Measurements from ENCODE around the gene KRTAP10-5. TPM values are rescaled to one million over a fixed set of nuclear protein-coding genes. Genes with fewer than 3 reads are reported as not detected.
"Not testable (repeated sequence)": the region's sequence is repeated elsewhere in the genome, so short reads cannot be mapped to it uniquely, and the experiment has no call there.

Gene KRTAP10-5
- total RNA-seq, 1 donor from 2014 or later, result not detected

DNA sequence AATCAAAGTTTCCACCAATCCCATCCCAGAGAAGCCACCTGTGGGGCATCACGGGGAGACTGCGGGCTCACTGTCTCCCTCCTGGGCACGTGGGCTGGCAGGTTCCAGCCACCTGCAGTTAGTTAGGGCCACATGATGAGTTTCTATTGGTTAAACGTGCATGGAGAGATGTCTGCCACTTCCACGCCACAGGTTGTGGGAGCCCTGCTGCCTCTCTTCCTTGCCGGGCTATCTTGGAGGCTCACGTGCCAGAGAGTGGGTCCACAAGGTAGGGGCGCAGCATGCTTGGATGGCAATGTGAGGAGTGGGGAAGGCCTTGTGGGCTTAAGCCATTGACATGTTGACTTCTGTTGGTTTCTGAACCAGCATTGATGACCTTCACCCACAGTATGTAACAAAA, 23.5 kb upstream of the KRTAP10-5 start:
- peaks cover 20% of the 10 kb centered on the region for H3K27me3 Mint-ChIP-seq (ENCODE audit: low read depth)

DNA sequence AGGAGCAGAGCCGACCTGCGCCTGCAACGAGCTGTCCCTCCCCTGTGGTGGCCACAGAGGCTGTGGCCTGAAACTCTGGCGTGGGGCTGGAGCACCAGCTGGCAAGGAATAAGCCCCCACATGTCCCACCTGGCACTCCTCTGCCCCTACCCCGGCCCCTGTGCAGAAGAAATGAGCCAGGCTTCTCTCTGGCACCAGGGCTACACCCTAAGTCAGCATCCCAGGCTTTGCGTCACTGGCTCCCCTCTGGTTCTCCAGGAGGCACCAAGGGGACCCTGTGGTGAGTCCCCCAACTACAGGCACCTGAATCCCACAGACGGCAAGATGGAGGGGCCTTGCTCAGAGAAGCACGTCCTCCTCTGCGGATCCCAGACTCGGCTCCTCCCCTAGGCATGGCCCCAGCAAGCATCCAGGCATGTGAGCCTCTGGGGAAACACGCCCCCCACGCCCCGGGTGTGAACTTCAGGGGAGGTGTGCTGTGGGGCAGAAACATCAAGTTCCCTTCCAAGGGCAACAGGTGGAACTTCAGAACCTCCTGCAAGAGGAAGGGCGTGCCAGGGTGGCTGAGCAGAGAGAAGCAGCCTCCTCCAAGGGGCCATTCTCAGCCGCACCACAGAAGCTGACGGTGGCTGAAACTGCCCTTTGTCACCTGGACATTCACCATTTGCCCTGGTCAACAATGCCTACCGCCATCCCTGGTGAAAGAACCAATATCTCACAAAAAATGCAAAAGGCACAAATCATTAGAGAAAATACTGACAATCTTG, 22.9 kb upstream of the KRTAP10-5 start:
- TF ChIP-seq, protein P1, sequence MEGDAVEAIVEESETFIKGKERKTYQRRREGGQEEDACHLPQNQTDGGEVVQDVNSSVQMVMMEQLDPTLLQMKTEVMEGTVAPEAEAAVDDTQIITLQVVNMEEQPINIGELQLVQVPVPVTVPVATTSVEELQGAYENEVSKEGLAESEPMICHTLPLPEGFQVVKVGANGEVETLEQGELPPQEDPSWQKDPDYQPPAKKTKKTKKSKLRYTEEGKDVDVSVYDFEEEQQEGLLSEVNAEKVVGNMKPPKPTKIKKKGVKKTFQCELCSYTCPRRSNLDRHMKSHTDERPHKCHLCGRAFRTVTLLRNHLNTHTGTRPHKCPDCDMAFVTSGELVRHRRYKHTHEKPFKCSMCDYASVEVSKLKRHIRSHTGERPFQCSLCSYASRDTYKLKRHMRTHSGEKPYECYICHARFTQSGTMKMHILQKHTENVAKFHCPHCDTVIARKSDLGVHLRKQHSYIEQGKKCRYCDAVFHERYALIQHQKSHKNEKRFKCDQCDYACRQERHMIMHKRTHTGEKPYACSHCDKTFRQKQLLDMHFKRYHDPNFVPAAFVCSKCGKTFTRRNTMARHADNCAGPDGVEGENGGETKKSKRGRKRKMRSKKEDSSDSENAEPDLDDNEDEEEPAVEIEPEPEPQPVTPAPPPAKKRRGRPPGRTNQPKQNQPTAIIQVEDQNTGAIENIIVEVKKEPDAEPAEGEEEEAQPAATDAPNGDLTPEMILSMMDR (IDR thresholded peaks at IDR 0.05; ENCODE audit: unreplicated experiment), result no peak
- DNase-seq (ENCODE audit: low spot score in 2 of 2, unreplicated experiment in 2 of 2), result peak in 1 of 2 experiments; percentile 25
- Mint-ChIP-seq H3K27me3 (ENCODE audit: low read depth) (peaks cover 20% of the 10 kb centered on the region), H3K36me3 (peaks cover 3% of the 10 kb centered on the region), H3K27ac (no peak overlapping the region), H3K4me3 (no peak overlapping the region), H3K4me1 (no peaks in the 10 kb centered on the region), H3K9me3 (peaks cover 24% of the 10 kb centered on the region)

More for the DNA sequence above, 23.5 kb upstream of the KRTAP10-5 start:
- Mint-ChIP-seq H3K36me3 (no peaks in the 10 kb centered on the region), H3K4me1 (no peaks in the 10 kb centered on the region), H3K9me3 (peaks cover 20% of the 10 kb centered on the region), H3K4me3 (no peak overlapping the region), H3K27ac (no peak overlapping the region)
- TF ChIP-seq, protein P1 (IDR thresholded peaks at IDR 0.05; ENCODE audit: unreplicated experiment), result no peak
- peak in 1 of 2 experiments; percentile 31 for DNase-seq (ENCODE audit: low spot score in 2 of 2, unreplicated experiment in 2 of 2)

DNA sequence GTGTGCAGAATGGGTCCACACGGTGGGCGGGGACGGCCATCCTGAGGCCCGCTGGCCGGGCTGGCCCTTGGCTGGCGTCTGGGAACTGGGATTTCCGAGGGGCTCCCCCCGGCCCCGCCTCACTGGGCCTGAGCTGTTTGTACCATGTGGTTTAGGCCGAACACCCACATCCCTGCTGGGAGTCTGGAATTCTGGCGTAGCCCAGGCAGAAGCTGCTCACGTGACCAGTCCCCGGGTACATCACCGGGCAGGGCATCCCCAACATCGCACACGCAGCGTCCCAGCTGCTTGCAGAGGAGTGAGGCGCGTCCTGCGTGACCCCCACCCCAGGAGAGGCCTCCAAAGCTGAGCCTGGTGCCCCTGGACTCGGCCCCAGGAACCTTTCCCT, 22.1 kb upstream of the KRTAP10-5 start:
- Mint-ChIP-seq H3K4me1 (no peaks in the 10 kb centered on the region), H3K36me3 (peaks cover 3% of the 10 kb centered on the region), H3K27me3 (ENCODE audit: low read depth) (peaks cover 20% of the 10 kb centered on the region), H3K9me3 (peaks cover 30% of the 10 kb centered on the region), H3K4me3 (no peak overlapping the region), H3K27ac (no peak overlapping the region)
- TF ChIP-seq, protein P1 (IDR thresholded peaks at IDR 0.05; ENCODE audit: unreplicated experiment), result no peak
- no peak for DNase-seq (ENCODE audit: low spot score in 2 of 2, unreplicated experiment in 2 of 2)

DNA sequence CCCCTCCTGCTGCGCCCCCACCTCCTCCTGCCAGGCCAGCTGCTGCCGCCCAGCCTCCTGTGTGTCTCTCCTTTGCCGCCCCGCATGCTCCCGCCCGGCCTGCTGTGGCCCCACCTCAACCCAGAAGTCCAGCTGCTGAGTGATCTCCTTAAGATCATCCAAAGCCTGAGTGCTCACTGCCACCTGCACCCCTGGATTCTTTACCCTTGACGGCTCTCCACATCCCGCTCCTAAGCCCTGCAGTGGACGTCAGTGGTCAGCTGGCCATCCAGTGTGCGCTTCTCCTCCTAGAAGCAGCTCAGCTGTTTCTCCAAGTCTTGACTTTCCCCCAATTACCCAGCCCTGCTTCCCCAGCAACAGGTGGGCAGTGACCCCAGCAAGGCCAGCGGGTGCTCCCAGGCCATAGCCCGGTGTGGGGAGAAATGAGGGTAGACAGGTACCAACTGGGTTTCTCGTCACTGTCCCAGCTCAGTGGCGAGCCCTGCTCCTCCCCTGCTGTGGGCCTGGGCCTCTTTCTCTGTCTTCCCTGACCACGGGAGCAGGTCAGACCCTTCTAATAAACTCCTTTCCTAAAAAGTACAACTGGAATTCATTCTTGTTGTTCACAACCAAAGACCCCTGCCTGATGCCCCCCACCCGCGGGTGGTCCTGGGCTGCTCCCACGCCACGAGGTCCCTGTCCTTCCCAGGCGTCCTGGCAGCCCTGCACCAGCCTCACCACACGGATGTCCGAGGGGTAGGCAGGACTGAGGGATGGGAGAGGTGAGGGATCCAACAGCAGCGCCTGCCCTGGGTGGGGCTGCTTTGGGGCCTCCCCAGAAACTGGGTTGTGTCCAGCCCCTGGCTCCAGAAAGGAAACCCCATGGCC, 21.4 kb upstream of the KRTAP10-5 start:
- no peaks in the 10 kb centered on the region for H3K4me1 Mint-ChIP-seq
- no peak overlapping the region for H3K27ac Mint-ChIP-seq
- TF ChIP-seq, protein P1 (IDR thresholded peaks at IDR 0.05; ENCODE audit: unreplicated experiment), result no peak
- peaks cover 17% of the 10 kb centered on the region for H3K27me3 Mint-ChIP-seq (ENCODE audit: low read depth)
- H3K9me3 Mint-ChIP-seq, result peaks cover 30% of the 10 kb centered on the region
- H3K36me3 Mint-ChIP-seq, result peaks cover 3% of the 10 kb centered on the region
- no peak for DNase-seq (ENCODE audit: low spot score in 2 of 2, unreplicated experiment in 2 of 2)
- H3K4me3 Mint-ChIP-seq, result no peak overlapping the region

DNA sequence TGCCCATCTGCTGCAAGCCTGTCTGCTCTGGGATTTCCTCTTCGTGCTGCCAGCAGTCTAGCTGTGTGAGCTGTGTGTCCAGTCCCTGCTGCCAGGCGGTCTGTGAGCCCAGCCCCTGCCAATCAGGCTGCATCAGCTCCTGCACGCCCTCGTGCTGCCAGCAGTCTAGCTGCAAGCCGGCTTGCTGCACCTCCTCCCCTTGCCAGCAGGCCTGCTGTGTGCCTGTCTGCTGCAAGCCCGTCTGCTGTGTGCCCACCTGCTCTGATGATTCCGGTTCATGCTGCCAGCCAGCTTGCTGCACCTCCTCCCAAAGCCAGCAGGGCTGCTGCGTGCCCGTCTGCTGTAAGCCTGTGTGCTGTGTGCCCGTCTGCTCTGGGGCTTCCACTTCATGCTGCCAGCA, 20.7 kb upstream of the KRTAP10-5 start:
- not testable (repeated sequence) for H3K27ac Mint-ChIP-seq; DNase-seq (ENCODE audit: low spot score in 2 of 2, unreplicated experiment in 2 of 2); H3K4me3 Mint-ChIP-seq; H3K4me1 Mint-ChIP-seq; H3K36me3 Mint-ChIP-seq
- Mint-ChIP-seq H3K27me3 (ENCODE audit: low read depth) (peaks cover 17% of the 10 kb centered on the region), H3K9me3 (peaks cover 24% of the 10 kb centered on the region)

DNA sequence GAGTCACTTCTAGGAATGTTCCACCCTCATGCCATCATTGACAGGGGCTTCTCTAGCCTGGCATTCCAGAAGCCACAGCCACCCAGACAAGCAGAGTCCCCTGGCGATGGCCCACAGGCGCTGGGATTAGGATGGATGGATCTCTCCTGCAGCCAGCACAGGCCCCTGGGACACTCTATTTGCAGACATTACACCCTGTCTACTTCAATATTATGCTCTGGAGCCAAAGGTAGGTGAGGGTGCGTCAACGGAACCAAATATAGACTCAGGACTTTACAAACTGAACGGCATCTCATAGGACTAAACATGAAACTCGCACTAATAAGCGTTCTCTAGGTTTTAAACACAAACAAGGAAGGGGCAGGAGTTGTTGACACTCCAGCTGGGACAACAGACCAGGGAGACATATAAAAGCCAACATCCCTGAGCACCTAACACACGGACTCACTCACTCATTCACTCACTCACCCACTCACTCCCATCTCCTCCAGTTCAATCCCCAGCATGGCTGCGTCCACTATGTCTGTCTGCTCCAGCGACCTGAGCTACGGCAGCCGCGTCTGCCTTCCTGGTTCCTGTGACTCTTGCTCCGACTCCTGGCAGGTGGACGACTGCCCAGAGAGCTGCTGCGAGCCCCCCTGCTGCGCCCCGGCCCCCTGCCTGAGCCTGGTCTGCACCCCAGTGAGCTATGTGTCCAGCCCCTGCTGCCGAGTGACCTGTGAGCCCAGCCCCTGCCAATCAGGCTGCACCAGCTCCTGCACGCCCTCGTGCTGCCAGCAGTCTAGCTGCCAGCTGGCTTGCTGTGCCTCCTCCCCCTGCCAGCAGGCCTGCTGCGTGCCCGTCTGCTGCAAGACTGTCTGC, 19.9 kb upstream of the KRTAP10-5 start, which contains the start of gene KRTAP10-7:
TSS of gene KRTAP10-7 (plus strand) at position 480 of the 861 bp plus-strand sequence. CDS start at position 505, 25 bp downstream.
- H3K9me3 Mint-ChIP-seq, result peaks cover 21% of the 10 kb centered on the region
- DNase-seq (ENCODE audit: low spot score in 2 of 2, unreplicated experiment in 2 of 2); H3K4me1 Mint-ChIP-seq; H3K27ac Mint-ChIP-seq; H3K36me3 Mint-ChIP-seq; H3K4me3 Mint-ChIP-seq: not testable (repeated sequence)
- H3K27me3 Mint-ChIP-seq (ENCODE audit: low read depth), result peaks cover 14% of the 10 kb centered on the region

Data from mesothelial cell of epicardium (in vitro differentiated cells).